Mononuclear cell (primary cell): ENCODE results near the gene TMEM131. TPM values are rescaled to one million over a fixed set of nuclear protein-coding genes. Genes with fewer than 3 reads are reported as not detected.
"Not testable (repeated sequence)": the region's sequence is repeated elsewhere in the genome, so short reads cannot be mapped to it uniquely, and the experiment has no call there.

Source experiments
- H3K27me3 ChIP-seq: 2 replicates; pipeline ENCODE4 v1.6.0; 2011; ENCODE audit warnings: low read length, control low read depth; ENCODE audit not compliant: insufficient read depth
- H3K4me1 ChIP-seq: 2 replicates; pipeline ENCODE4 v1.5.1; 2011; ENCODE audit warnings: mild to moderate bottlenecking, low read length, control low read depth; ENCODE audit not compliant: insufficient read depth
- H3K4me3 ChIP-seq: 2 replicates; pipeline ENCODE4 v1.5.1; 2011; ENCODE audit warnings: mild to moderate bottlenecking, low read length, moderate library complexity
- H3K9me3 ChIP-seq: 2 replicates; pipeline ENCODE4 v1.5.1; 2011; ENCODE audit warnings: low read depth, mild to moderate bottlenecking, control low read depth, low read length
- total RNA-seq: library from RNA; depleted of rRNA; stranded (reverse); fragments of >200 nt; gene quantifications from one replicate; pipeline ENCODE4 v1.2.3, GENCODE V29; 2012

TMEM131 gene
- total RNA-seq, 1 donor: 26.6 TPM

DNA sequence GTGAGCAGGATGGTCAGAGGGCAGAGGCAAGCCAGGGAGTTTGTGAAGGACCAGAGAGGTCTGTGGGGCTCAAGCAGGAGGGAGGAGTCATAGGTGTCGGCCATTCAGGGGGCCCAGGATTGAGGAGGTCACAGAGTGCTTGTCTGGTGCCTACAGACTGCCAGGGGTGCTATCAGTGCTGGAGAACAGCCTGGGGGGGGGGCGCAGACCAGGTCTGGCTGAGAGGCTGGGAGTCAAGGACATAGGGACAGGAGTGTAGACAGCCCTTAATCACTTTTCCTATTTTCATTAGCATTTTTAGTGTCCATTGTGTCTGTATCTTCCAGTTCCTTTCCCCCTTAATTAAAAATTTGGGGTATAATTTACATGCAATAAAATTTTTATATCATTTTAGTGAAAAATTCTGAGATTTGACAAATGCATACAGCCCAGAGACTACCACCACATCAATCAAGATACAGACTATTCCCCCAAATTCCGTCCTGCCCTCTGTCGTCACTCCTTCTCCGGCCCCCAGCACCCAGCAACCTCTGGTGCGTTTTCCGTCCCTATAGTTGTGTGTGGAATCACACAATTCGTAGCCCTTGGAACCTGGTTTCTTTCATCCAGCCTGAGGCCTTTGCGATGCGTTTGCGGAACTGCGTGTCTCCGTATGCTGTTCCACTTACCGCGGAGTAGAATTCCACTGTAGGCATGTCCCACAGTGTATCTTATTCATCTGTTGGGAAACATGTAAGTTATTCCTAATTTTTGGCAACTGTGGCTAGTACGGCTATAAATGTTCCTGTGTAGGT lies 276.2 kb downstream of the TMEM131 start:
- H3K27me3 ChIP-seq: no peaks in the 10 kb centered on the region
- H3K4me3 ChIP-seq: peak overlapping the region; percentile 14
- no peaks in the 10 kb centered on the region for H3K9me3 ChIP-seq
- peaks cover 70% of the 10 kb centered on the region for H3K4me1 ChIP-seq

DNA sequence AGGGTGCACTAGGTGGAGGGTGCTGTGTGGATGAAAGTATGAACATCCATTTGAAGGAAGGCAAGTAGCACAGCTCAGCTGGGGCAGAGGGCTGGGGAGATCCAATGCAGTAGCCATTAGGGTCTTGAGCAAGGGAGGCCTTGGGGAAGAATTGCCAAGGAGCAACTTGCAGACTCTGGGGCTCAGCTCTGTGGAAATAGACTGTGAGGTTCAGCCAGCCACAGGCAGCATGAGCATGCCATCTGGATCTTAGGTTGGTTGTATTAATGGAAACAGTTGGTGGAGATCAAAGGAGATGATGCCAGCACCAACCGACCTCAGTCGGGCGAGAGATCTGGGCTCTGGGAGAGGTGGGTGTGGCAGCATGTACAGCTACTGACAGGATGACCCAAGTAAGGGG lies 276.8 kb downstream of the TMEM131 start:
- Histone ChIP-seq H3K4me3 (peak overlapping the region; percentile 14), H3K9me3 (no peaks in the 10 kb centered on the region), H3K4me1 (peaks cover 69% of the 10 kb centered on the region), H3K27me3 (no peaks in the 10 kb centered on the region)

DNA sequence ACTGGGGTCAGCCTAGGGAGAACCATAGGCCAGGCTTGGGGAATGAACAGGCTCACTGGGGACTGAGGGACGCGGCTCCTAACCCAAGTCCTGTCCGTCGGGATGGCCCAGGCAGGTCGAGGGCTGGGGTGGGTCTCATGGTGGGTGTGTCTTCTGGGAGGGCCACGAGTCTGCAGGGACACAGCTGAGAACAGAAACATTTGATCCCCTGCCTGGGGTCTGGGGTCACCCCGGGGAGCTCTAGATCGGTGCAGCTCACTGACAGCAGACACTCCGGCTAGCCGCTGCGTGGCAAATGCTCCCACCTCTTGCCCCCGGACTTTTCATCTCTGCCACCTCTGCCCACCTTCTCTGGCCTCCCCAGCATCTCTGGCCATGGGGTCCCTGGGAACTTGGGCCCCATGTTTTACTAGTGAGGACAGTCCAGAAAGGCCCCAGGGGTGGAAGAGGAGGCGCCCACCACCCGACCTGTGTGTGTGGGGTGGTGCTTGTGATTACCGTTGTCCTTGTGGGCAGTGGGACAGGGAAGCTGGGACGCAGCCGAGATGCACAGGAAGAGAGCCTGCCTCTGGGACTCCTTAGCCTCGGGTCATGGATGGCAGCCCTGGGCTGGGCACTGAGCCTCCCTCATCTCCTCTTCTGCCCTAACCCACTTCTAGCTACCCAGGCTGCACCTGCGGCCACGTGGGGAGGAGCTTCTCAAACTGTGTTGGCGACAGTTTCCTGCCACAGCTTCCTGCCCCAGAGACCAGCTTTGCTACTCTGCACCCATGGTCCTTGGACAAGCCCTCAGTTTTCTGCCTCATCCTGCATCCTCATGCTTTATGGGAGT lies 277.5 kb downstream of the TMEM131 start:
- Histone ChIP-seq H3K4me1 (peaks cover 65% of the 10 kb centered on the region), H3K9me3 (no peaks in the 10 kb centered on the region), H3K27me3 (no peaks in the 10 kb centered on the region), H3K4me3 (peak overlapping the region; percentile 20)

DNA sequence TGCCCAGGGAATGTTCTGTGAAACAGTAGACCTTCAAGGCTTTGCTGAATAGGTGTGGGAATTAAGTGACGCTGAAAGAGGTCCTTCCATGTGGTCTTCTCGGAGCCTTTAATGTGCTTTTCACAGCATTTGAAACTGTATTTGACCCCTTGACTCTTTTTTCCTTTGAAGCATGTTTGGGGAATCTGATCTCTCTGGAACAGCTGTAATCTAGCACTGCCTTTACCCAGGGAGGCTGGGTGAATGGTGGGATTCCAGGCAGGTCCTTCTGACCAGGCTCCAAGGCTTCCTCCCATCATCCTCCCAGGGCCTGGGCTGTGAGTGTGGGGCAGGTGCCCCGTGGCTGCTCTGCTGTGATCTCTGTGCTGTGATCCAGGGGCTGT lies 278.1 kb downstream of the TMEM131 start:
- Histone ChIP-seq H3K4me1 (peaks cover 68% of the 10 kb centered on the region), H3K4me3 (peak overlapping the region; percentile 20), H3K27me3 (no peaks in the 10 kb centered on the region), H3K9me3 (no peaks in the 10 kb centered on the region)

DNA sequence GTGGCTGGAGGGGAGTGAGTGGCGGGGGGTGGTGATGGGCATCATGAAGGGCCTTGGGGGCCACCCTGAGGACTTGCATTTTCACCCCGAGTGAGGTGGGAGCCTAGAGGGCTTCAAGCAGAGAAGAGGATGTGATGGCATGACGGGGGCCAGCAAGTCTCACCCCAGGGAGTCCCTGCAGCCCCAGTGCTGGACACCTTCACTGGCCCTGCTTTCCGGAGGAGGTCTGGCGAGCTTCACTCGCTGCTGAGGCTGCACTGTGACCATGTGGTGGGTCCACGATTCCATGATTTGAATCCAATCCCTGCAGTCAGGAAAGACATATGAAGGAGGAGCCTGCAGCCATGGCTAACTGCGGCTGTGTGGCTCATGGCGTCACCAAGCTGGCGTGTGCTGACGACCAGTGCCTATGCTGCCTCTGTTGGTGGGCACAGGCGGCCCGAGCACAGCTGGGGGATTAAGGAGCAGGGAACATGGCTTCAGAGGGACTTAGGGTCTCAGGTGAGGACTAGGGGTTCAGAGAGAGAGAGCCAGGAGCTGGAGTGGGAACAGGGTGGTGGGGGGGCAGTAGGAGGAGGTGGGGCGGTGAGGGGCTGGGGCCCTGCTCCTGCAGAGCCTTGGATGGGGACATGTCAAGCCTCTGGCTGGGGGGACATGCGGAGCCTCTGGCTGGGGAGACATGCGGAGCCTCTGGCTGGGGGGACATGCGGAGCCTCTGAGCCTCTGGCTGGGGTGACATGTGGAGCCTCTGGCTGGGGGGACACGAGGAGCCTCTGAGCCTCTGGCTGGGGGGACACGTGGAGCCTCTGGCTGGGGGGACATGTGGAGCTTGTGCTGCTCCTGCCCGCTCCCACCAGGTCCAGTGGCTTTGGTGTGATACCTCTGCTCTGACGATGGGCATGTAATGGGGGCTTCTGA lies 278.8 kb downstream of the TMEM131 start:
- H3K4me1 ChIP-seq: peaks cover 71% of the 10 kb centered on the region
- no peaks in the 10 kb centered on the region for H3K27me3 ChIP-seq
- no peak overlapping the region for H3K4me3 ChIP-seq

DNA sequence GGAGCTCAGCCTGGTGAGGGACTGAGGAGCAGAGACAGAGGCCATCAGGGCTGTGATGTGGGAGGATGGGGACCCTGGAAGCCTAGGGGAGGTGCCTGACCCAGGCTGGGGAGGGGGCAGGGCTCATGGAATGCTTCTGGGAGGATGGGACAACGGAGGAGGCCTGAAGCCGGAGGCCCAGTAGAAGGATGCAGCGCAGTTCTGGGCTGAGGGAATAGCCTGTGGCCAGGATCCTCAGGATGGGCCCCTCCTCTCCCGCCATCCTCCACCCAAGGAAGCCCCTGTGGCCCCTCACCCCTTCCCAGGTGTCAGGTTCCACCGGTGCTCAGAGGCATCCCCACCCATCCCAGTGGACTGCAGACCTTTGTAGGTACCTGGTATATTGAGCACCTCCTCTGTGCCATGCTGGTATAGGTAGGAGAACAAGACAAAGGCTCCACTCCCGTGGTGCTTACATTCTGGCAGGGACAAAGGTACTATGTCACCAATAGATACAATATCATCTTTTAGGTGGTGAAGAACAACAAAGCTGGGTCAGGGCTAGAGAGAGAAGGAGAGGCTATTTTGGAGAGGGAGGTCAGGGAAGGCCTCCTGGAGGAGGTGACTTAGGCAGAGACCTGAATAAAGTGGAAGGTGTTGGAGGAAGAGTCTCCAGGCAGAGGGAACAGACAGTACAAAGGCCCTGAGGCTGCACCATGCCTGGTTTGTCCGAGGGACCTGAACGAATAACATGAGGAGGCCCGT lies 279.6 kb downstream of the TMEM131 start:
- Histone ChIP-seq H3K9me3 (no peaks in the 10 kb centered on the region), H3K27me3 (no peaks in the 10 kb centered on the region), H3K4me1 (peaks cover 66% of the 10 kb centered on the region), H3K4me3 (peak overlapping the region; percentile 10)

More for the DNA sequence above, 278.8 kb downstream of the TMEM131 start:
- H3K9me3 ChIP-seq: no peaks in the 10 kb centered on the region

DNA sequence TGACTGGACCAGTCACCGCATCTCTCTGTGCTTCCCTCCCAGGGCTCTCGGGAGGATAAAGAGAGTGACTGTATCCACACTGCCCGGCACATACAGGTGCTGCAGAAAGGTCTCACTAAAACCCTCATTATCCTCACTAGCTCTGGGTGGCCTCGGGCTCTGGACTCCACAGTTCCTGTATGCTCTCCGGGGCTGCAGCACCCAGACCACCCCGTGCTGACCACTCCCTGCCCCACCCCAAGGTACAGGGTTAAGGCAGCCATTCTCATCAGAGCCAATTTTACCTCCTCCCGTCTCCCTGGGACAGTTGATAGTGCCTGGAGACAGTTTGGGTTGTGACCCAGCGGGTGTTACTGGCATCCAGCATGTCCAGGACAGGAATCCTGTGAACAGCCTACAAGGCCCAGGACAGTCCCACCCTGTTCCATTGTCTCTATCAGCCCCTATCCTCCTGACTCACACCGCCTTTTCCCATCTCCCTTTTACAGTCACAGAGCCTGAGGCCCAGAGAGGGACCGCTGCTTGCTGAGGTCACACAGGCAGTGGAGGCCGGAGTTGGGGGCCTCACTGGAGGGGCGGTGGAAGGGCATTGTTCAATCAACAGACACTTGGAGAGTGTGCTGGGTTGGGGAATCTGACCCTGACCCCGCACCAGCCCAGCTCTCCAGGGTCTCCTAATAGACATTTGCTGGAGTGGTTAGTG lies 280.6 kb downstream of the TMEM131 start:
- peak overlapping the region; percentile 56 for H3K4me3 ChIP-seq
- H3K9me3 ChIP-seq: no peaks in the 10 kb centered on the region
- H3K4me1 ChIP-seq: peaks cover 66% of the 10 kb centered on the region
- no peaks in the 10 kb centered on the region for H3K27me3 ChIP-seq

DNA sequence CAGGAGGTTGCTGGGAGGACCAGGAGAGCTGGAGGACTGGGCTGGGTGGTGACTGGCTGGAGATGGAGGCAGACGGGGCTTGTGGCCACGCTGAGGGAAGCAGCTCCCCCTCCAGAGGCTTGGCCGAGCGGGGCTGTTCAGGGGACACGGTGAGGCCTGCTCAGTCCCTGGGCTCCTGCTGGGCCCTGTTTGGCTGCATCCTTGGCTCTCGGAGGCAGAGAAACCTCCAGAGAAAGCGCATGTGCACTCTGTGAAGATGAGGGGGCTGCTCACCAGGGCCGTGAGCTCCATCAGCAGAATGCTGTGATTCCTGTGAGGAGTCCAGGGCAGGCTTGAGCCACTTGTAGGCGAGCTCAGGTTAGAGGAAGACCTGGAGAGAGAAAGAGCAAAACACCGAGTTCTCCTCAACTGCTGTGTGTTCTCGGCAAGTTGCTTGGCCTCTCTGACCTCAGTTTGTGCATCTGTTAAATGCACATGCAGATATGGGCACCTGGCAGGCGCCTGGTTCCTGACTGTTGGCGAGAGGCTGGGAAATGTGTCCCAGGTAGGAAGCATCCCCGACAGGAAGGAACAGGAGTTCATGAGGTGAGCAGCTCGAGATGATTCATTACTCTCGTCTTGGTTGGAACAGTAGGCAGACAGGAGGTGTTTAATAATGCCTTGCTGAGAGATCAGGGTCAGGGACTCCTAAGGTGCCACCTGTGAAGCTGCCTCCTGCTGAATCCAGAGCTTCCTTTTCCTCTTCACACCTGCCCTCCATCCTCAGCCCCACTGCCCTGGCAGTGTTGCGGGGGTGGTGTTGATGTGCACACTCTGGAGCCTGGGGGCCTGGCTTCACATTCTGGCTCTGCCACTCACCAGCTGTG lies 281.4 kb downstream of the TMEM131 start:
- H3K27me3 ChIP-seq: no peaks in the 10 kb centered on the region
- H3K4me3 ChIP-seq: peak overlapping the region; percentile 56
- peaks cover 65% of the 10 kb centered on the region for H3K4me1 ChIP-seq
- no peaks in the 10 kb centered on the region for H3K9me3 ChIP-seq

DNA sequence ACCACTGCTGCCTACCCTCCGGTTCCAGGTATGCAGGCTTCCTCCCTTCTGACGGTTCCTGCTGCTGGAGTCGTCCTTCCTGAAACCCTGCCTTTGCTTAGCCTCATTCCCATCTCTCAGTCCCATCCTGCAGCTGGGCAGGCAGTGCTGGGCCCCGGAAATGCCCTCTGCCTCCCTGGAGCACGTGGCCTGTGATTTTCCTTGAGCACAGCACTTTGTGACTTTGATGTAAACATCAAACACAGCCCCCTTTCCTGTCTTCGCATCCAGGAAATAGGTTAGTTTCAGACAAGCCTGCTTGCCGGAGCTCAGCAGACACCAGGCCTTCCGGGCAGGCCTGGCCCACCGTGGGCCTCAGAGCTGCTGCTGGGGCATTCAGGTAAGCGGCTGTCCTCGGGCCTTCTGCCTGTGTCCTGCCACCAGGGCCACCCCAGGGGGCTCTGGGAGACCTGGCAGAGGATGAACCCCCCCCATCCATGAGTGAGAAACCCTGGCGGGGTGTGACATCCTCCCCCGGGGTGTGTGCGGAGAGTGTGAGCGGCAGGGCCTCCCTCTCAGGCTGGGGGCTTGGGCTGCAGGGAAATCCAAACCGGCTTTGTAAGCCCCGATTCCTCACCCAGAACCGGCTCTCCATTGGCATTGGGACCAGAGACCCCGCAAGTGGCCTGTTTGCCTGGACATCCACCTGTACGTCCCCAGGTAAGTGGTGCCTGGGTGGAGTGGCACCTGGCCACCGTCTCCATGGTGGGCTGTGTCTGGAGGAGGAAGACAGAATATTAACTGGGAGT lies 282.3 kb downstream of the TMEM131 start, which contains the start of gene ZAP70:
Gene ZAP70, plus strand, starts transcription at position 281 of the 788 bp plus-strand sequence. CDS start 10,461 bp downstream, outside the sequence.
- Histone ChIP-seq H3K4me3 (peak within 1 kb of the TSS; percentile 56), H3K27me3 (no peaks in the 10 kb centered on the region), H3K4me1 (peaks cover 57% of the 10 kb centered on the region), H3K9me3 (no peaks in the 10 kb centered on the region)

DNA sequence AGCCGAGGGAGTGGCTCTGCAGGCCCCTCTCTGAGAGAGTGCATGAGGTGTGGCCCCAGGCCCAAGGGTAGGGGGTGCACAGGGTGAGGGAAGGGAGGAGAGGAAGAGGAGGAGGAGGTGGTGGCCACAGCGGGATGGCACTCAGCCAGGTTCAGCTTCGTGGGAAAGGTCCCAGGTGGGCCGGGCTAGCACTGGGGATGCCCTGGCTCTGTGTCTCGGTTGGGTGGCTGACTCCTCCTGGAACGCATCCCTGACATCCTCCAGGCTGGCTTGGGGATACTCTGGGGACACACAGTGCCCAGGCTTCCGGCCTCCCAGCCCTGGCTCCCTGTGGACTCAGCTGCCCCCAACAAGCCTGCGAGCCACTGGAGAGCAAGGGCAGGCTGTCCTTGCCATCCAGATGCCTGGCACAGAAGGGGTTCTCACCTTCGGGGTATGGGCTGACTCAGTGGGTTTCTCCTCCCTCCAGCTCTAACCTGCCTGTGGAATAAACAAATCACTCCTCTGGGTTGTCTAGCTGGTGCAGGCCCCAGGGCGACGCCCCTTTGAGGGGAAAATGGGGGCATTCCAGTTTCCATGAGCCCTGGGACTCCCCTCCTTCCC lies 283.0 kb downstream of the TMEM131 start:
- Histone ChIP-seq H3K9me3 (no peaks in the 10 kb centered on the region), H3K27me3 (no peaks in the 10 kb centered on the region), H3K4me3 (peak overlapping the region; percentile 56), H3K4me1 (peaks cover 50% of the 10 kb centered on the region)

DNA sequence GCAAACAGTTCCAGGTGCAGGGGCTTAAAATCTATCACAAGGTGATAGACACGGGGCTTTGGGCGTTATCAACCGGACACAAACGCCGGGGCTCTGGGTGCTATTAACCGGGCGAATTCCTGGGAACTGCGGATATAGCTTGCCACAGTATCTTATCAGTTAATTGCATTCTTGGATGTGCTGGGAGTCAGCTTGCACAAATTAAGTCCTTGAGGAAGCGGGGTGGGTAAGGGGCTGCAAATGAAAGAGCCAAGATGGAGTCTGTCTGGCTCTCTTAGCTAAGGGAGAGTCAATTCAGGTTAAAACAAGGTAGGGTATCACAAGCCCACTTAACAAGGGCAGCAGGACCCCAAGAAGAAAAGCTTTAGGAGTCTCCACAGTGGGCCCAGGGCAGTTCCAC lies 283.6 kb downstream of the TMEM131 start:
- H3K27me3 ChIP-seq, H3K4me3 ChIP-seq, H3K9me3 ChIP-seq: not testable (repeated sequence)
- peaks cover 44% of the 10 kb centered on the region for H3K4me1 ChIP-seq

DNA sequence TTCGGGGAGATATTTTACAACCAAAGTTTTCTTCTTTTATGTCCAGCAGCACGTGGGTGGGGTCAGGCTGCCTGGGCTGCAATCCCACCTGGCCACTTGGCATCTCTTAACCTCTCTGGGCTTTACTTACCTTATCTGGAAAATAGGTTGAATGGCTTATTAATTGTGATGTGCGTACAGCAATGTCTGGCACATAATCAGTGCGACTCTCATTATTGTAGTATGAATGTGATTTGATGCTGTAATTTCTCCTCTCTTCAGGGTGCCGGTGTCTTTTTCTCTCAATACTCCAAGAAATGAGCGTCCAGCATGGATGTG lies 284.4 kb downstream of the TMEM131 start:
- Histone ChIP-seq H3K4me1 (peaks cover 44% of the 10 kb centered on the region), H3K9me3 (no peaks in the 10 kb centered on the region), H3K27me3 (no peaks in the 10 kb centered on the region), H3K4me3 (no peak overlapping the region)
